IPS-20b (cell line): Measurements from ENCODE around the gene BABAM2.

Experiments
- H3K27ac ChIP-seq: one replicate; pipeline ENCODE4 v1.5.1; 2013; ENCODE audit warnings: low read length
- H3K27me3 ChIP-seq: 2 replicates; pipeline ENCODE4 v1.6.1; 2013; ENCODE audit warnings: mild to moderate bottlenecking, low read length, inconsistent platforms; ENCODE audit not compliant: insufficient read depth
- H3K36me3 ChIP-seq: 2 replicates; pipeline ENCODE4 v1.6.1; 2013; ENCODE audit warnings: low read depth, mild to moderate bottlenecking, inconsistent platforms, low read length, moderate library complexity; ENCODE audit not compliant: insufficient read depth
- H3K4me1 ChIP-seq: 2 replicates; pipeline ENCODE4 v1.6.1; 2013; ENCODE audit warnings: mild to moderate bottlenecking, control low read depth, inconsistent platforms, low read length, moderate library complexity; ENCODE audit not compliant: insufficient read depth
- H3K4me3 ChIP-seq: 2 replicates; pipeline ENCODE4 v1.5.1; 2013; ENCODE audit warnings: mild to moderate bottlenecking, low read length, inconsistent platforms
- H3K9ac ChIP-seq: 2 replicates; pipeline ENCODE4 v1.6.1; 2013; ENCODE audit warnings: low read depth, mild to moderate bottlenecking, inconsistent platforms, low read length, moderate library complexity
- H3K9me3 ChIP-seq: 2 replicates; pipeline ENCODE4 v1.6.1; 2013; ENCODE audit warnings: mild to moderate bottlenecking, low read depth, low read length, inconsistent platforms; ENCODE audit not compliant: insufficient read depth

Gene BABAM2

DNA sequence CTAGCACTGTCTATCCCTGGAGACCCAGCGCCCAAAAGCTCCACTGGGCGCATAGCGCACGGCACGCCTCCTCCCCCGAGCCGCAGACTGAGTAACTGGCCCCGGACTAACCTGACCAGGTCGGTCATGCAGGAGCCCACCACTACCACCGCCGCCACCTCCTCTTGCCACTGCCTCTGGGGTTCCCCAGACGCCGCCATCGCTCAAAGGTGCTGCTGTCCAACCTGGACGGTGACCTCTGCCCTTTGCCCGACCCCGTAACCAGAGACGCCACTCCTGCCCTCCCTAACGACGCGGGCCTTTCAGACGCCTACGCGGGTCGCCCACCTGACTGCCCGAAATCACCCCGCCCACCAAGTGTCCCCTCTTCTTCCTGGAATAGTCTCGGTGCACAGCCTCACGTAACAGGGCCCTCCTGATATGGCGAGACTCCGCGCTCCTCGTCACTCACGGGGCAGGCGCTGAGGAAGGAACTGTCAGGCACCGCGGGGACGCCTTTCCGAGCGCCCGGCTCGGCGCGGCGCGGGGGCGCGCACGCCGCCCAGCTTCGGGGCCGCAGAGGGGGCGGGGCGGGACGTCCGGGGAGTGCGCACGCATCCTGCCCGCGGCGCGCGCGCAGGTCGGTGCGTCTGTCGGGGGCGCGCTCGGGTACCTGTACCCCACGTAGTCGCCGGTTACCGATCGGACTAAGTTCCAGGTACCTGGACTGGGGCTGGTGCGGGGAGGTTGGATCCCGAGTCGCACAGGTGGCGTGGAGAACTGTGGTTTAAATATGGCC is at the start of gene BABAM2, which contains the start of gene RBKS:
Gene BABAM2 (plus strand): TSS at position 584 of the 778 bp plus-strand sequence. CDS start 3,828 bp downstream, outside the sequence.
Gene RBKS (minus strand): TSS at position 242 of the 778 bp plus-strand sequence. CDS start 42 bp downstream, at position 200.
- peak within 1 kb of the TSS; percentile 83 for H3K9ac ChIP-seq
- H3K27ac ChIP-seq = peak within 1 kb of the TSS; percentile 79
- no peaks in the 10 kb centered on the region for H3K27me3 ChIP-seq
- no peaks in the 10 kb centered on the region for H3K4me1 ChIP-seq
- H3K4me3 ChIP-seq = peak within 1 kb of the TSS; percentile 83
- H3K36me3 ChIP-seq = no peaks in the 10 kb centered on the region
- H3K9me3 ChIP-seq = no peaks in the 10 kb centered on the region

DNA sequence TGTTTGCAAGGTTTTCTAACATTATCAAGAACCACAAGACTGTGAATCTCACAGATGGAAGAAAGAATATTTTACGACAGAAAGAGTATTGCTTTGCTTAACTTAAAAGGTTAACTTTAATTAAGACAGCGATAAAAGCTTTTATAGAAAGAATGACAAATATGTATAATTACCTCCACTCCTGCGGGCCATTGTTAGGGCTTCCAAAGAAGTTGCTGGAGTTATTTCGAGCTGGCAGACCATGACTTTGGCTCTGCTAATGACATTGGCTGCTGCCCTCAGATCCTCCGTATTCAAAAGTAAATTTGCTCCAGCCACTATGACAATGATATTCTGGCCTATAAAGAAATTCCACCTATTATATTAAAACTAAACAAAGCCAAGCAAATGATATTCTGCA is 47.6 kb upstream of the BABAM2 start:
- Histone ChIP-seq H3K4me3 (no peak overlapping the region), H3K36me3 (no peaks in the 10 kb centered on the region), H3K9me3 (no peaks in the 10 kb centered on the region), H3K27me3 (no peaks in the 10 kb centered on the region), H3K9ac (no peak overlapping the region), H3K27ac (no peak overlapping the region), H3K4me1 (no peaks in the 10 kb centered on the region)

DNA sequence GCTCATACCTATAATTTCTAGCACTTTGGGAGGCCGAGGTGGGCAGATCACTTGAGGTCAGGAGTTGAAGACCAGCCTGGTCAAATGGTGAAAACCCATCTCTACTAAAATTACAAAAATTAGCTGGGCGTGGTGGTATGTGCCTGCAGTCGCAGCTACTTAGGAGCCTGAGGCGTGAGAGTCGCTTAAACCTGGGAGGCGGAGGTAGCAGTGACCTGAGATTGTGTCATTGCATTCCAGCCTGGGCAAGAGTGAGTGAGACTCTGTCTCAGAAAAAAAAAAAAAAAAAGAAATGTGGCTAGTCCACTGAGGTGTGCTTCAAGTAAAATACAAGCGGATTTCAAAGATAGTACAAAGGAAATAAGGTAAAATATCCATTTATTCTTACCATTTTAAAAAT is 46.5 kb upstream of the BABAM2 start:
- Histone ChIP-seq H3K36me3 (no peaks in the 10 kb centered on the region), H3K4me1 (no peaks in the 10 kb centered on the region)

DNA sequence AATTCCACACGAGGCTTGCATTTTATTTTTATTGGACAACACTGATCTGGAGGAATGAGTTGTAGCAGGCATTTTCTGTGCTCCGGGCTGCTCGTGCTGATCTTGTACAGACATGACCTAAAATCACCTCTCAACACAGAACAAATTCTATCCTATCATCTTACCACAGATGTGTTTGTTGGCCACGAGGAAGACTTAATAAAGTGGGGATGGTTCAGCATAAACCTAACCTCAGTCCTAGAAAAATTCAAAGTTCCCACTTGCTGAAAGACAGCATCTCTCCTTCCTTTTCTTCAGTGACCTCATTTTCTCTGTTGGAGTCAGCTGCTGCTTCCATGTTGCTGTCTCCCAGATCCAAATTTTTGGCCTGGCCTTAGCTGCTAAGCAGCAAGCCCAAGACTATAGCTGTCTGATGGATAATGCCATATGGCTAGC is 45.7 kb upstream of the BABAM2 start:
- Histone ChIP-seq H3K9ac (no peak overlapping the region), H3K4me1 (no peaks in the 10 kb centered on the region), H3K27me3 (no peaks in the 10 kb centered on the region), H3K4me3 (no peak overlapping the region), H3K27ac (no peak overlapping the region), H3K36me3 (no peaks in the 10 kb centered on the region), H3K9me3 (no peaks in the 10 kb centered on the region)

More for the DNA sequence above, 46.5 kb upstream of the BABAM2 start:
- H3K9me3 ChIP-seq = no peaks in the 10 kb centered on the region
- H3K4me3 ChIP-seq = no peak overlapping the region
- H3K9ac ChIP-seq = no peak overlapping the region
- no peak overlapping the region for H3K27ac ChIP-seq
- no peaks in the 10 kb centered on the region for H3K27me3 ChIP-seq

DNA sequence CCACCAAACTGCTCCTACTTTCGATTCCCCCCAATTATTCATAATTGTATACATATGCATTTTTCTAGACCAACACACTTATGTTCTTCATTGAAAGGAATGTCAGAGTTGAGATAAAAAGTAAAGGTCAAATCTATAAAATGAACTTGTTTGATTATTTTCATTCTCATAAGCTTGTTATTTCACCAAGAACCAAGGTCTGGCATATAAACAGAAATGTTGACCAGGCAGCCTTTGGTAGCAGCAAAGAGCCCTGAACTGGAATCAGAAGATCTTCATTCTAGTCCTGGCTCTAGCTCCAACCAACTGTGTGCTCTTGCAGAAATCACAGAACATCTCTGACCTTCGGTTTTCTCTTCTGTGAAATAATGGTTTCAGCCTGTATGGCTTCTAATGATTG is 43.2 kb upstream of the BABAM2 start:
- Histone ChIP-seq H3K4me1 (no peaks in the 10 kb centered on the region), H3K9ac (no peak overlapping the region), H3K36me3 (no peaks in the 10 kb centered on the region), H3K9me3 (no peaks in the 10 kb centered on the region), H3K27me3 (no peaks in the 10 kb centered on the region), H3K4me3 (no peak overlapping the region), H3K27ac (no peak overlapping the region)

DNA sequence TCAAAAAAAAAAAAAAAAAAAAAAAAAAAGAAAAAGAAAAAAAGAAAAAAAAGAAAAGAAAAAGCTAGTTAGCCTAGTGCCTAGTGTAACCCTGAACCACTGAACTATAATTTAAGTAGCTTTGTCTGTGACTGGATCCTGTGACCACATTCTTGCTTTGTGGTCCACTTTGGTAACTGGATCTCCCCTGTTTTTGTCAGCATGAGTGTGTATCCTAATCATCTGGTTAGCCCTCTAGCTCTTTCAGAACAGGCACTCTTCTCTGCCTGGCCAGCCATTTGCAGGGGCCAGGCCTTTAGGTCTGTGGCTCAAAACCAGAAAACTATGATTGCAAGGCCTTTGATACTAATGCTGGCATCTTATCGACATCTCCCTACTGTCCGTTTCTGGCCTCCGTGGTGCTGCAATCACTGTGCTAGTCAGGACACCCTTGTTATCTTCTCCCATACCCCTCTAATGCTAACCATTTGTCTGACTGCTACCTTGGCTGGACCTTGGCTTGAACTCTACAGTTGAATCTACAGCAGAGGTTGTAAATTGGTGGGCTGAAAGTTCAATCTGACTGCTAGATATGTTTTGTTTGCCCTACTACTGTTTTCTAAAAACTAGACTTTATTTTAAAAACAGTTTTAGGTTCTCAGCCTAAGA is 40.8 kb upstream of the BABAM2 start:
- Histone ChIP-seq H3K36me3 (no peaks in the 10 kb centered on the region), H3K9me3 (peaks cover under 1% of the 10 kb centered on the region; the same call in 1 of the 2 replicates), H3K4me1 (no peaks in the 10 kb centered on the region), H3K27me3 (no peaks in the 10 kb centered on the region), H3K4me3 (no peak overlapping the region), H3K27ac (no peak overlapping the region), H3K9ac (no peak overlapping the region)

DNA sequence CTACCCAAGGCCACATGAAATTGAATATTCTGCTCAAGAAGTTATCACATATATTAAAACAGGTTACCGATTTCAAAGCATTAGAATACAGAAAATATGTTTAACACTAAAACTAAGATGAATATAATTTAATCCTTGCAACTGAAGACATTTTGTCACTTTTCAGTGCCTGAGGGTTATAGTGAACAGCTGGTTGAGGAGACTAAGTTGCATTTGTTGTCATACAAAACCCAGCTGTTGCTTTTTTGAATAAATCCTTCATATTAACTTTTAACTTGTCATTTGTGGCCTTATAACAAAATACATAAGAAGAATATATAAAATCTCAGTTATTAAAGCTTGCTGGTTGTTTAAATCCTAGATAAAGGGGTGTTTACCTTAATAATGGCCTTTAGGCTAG is 37.8 kb upstream of the BABAM2 start:
- no peak overlapping the region for H3K4me3 ChIP-seq
- H3K9ac ChIP-seq = no peak overlapping the region
- H3K27me3 ChIP-seq = no peaks in the 10 kb centered on the region
- H3K4me1 ChIP-seq = no peaks in the 10 kb centered on the region
- H3K36me3 ChIP-seq = no peaks in the 10 kb centered on the region
- no peak overlapping the region for H3K27ac ChIP-seq
- peaks cover 13% of the 10 kb centered on the region for H3K9me3 ChIP-seq

DNA sequence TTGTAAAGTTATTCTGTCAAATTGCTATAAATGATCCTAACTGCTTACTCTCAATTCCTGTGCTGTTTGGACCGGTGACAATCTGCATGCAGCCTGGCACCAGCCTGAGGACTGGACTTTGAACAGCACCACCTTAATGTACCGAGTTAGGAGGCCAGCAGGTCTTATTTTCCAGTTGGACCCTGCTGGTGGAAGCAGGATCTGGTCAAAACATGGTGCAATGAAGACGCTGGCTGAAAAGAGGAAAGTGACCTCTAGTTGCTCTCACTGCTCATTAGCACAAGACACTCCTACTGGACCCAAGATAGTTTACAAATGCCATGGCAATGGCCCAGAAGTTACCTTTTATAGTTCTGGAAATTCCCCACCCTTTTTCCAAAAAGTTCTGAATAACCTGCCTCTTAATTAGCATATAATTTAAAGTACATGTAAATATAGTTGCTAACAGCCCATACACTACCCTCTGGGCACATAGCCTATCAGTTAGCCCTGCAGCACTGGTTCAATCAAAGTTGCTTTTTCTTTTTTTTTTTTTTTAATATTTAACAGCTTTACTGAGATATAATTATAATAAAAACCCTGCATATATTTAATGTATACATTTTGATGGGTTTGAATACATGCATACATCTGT is 36.2 kb upstream of the BABAM2 start:
- no peaks in the 10 kb centered on the region for H3K27me3 ChIP-seq
- H3K4me3 ChIP-seq = no peak overlapping the region
- H3K4me1 ChIP-seq = no peaks in the 10 kb centered on the region
- peaks cover 17% of the 10 kb centered on the region for H3K9me3 ChIP-seq
- no peaks in the 10 kb centered on the region for H3K36me3 ChIP-seq
- H3K27ac ChIP-seq = no peak overlapping the region
- no peak overlapping the region for H3K9ac ChIP-seq

DNA sequence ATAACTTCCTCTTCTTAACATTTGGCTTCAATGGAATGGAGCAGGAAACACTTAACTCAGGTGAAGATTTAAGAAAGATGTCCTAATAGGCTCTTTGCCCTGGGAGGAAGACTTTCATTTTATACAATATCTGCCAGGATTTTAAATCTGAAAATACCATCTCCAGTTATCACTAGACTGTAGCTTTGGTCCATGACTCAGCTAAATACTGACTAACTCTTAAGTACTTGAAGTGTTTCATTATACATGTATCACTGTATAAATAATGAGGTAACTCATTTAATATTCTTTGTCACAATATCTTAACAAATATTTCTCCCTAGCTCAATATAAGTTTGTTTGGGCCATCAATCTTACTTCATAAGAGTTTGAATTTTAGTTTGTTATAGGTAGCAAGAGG is 35.1 kb upstream of the BABAM2 start:
- H3K4me3 ChIP-seq = no peak overlapping the region
- no peaks in the 10 kb centered on the region for H3K36me3 ChIP-seq
- H3K4me1 ChIP-seq = no peaks in the 10 kb centered on the region
- H3K27ac ChIP-seq = no peak overlapping the region
- peaks cover 4% of the 10 kb centered on the region; the same call in 1 of the 2 replicates for H3K27me3 ChIP-seq
- peaks cover 17% of the 10 kb centered on the region for H3K9me3 ChIP-seq
- H3K9ac ChIP-seq = no peak overlapping the region

DNA sequence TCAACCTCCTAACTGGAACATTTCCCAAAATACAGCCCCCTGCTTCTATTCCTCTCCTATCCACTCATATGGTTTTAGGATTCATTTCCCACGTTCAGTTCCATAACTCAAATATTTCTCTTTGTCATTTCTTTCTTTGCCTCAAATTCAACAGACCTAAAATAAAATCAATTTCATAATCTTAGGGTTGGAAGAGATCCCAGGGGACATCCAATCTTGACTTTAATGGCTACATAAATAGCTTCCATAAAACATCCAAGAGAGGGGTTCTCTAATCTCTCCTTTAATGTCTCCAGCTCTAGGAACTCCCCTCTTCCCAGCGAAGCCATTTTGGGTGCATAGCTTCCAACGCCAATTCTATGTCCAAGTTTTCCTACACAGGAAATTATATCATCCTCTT is 34.1 kb upstream of the BABAM2 start:
- no peak overlapping the region for H3K4me3 ChIP-seq
- no peaks in the 10 kb centered on the region for H3K36me3 ChIP-seq
- no peak overlapping the region for H3K27ac ChIP-seq

DNA sequence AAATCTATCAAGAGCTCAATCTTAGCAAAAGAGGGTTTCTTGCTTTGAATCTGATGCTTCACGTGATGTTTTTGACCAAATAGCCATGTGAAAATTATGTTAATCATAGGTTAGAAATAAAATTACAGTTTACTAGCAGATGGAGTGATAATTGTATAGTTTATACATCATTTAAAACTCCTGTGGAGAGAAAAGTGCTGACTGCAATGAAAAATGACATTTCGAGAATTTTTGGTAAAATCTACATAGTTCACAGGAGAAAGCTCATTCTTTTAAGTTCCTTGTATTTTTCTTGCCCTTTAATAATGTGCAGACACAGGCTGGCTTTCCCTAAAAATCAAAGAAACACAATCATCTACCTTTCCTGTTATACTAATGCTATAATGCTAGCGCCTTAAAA is 33.6 kb upstream of the BABAM2 start:
- Histone ChIP-seq H3K9me3 (peaks cover 17% of the 10 kb centered on the region), H3K27me3 (peaks cover 4% of the 10 kb centered on the region; the same call in 1 of the 2 replicates), H3K27ac (no peak overlapping the region), H3K36me3 (no peaks in the 10 kb centered on the region), H3K4me1 (no peaks in the 10 kb centered on the region), H3K4me3 (no peak overlapping the region), H3K9ac (no peak overlapping the region)

More for the DNA sequence above, 34.1 kb upstream of the BABAM2 start:
- H3K4me1 ChIP-seq = no peaks in the 10 kb centered on the region
- peaks cover 4% of the 10 kb centered on the region; the same call in 1 of the 2 replicates for H3K27me3 ChIP-seq
- peaks cover 17% of the 10 kb centered on the region for H3K9me3 ChIP-seq
- H3K9ac ChIP-seq = no peak overlapping the region
